Small intestine (tissue), 7 donors: ENCODE measurements around the gene METTL8. TPM values are rescaled to one million over a fixed set of nuclear protein-coding genes. Genes with fewer than 3 reads are reported as not detected.
A peak's percentile ranks its signal among the peaks of the same experiment; 100 is the strongest.

ENCODE experiments used
- DNase-seq, 2 donors: peaks; one replicate each; pipeline versions ENCODE4 v3.0.0 to v3.0.0-alpha.2; 2013
- FAIRE-seq: peaks from 2 replicates; lab custom pipeline; 2012; peaks lifted over from hg19 to GRCh38; lab: Jason Lieb, UNC
- H3K27ac ChIP-seq, 3 donors: one replicate each; pipeline ENCODE4 v1.5.1; 2013; ENCODE audit warnings: low read length in 2 of 3, mild to moderate bottlenecking in 2 of 3, control low read depth in 1 of 3, inconsistent platforms in 1 of 3, low read depth in 1 of 3, moderate library complexity in 1 of 3
- H3K27me3 ChIP-seq, 3 donors: one replicate each; pipeline ENCODE4 v1.6.1; 2013; ENCODE audit warnings: low read length in 3 of 3, inconsistent platforms in 1 of 3; ENCODE audit not compliant: control insufficient read depth in 3 of 3, insufficient read depth in 3 of 3
- H3K36me3 ChIP-seq, 3 donors: one replicate each; pipeline ENCODE4 v1.6.1; 2013; ENCODE audit warnings: low read length in 3 of 3, inconsistent platforms in 1 of 3, low read depth in 1 of 3, mild to moderate bottlenecking in 1 of 3, moderate library complexity in 1 of 3; ENCODE audit not compliant: control insufficient read depth in 3 of 3, insufficient read depth in 2 of 3
- H3K4me1 ChIP-seq, 3 donors: one replicate each; pipeline ENCODE4 v1.6.1; 2013; ENCODE audit warnings: low read length in 2 of 3, inconsistent platforms in 1 of 3, low read depth in 1 of 3, mild to moderate bottlenecking in 1 of 3, moderate library complexity in 1 of 3; ENCODE audit not compliant: control insufficient read depth in 3 of 3, insufficient read depth in 2 of 3
- H3K4me3 ChIP-seq, 3 donors: one replicate each; pipeline ENCODE4 v1.5.1; 2013; ENCODE audit warnings: low read length in 3 of 3, control low read depth in 1 of 3, inconsistent platforms in 1 of 3, low read depth in 1 of 3, mild to moderate bottlenecking in 1 of 3, moderate library complexity in 1 of 3
- H3K9me3 ChIP-seq, 2 donors: one replicate each; pipeline ENCODE4 v1.6.1; 2013; ENCODE audit warnings: low read depth in 1 of 2, low read length in 1 of 2; ENCODE audit not compliant: control insufficient read depth in 2 of 2, insufficient read depth in 1 of 2
- WGBS, 3 donors: extraction: QIAGEN DNeasy Blood & Tissue Kit; methylation state at CpG; one replicate each; pipeline ENCODE4 v1.1.7; 2013; 5-methylcytosine and 5-hydroxymethylcytosine counted together
- polyA plus RNA-seq, 4 donors: library from polyadenylated mRNA; stranded (reverse) in 3 of 4; unstranded in 1 of 4; fragments of 200-250 nt in 3 of 4; fragments of 120-200 nt in 1 of 4; gene quantifications; one replicate each; pipeline versions ENCODE4 v1.2.1 to v1.2.3, GENCODE V29; 2013
- donor health status: healthy with polysubstance abuse.
- donor health status: control.
- donor health status: control.
- donor health status: Bipolar disorder and iron deficiency.
- donor health status: healthy.

METTL8 gene
- polyA plus RNA-seq, 4 donors, result 2.2 to 14.5 (median 7.4) TPM

DNA sequence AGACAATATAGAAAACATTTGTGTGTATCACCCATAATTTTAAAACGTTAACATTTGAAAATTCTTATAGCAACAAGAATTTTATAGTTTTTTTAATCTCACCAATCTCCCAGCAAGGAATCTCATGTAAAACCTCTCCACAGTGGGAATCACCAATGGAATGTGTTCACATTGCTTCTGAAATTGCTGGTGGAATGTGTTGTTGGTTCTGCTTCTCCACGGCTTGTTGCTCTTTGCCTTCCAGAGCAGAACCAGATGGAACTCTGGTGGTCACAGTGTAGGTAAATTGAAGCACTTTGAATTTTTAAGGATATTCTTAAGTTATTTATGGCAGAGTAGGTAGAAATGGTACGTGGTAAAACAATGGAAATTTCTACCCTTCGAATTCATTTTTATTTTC is 35.4 kb upstream of the METTL8 start:
- Histone ChIP-seq H3K27me3 (no peaks in the 10 kb centered on the region), H3K36me3 (peaks cover 0 to 15% (median 9%) of the 10 kb centered on the region in 3 donors), H3K9me3 (no peaks in the 10 kb centered on the region), H3K4me1 (no peaks in the 10 kb centered on the region), H3K27ac (no peak overlapping the region), H3K4me3 (no peak overlapping the region)
- 93 to 96% (median 96%) methylated on average over 4 of the region's 4 CpGs for WGBS, 3 donors
- DNase-seq (no peak), FAIRE-seq (no peak)

DNA sequence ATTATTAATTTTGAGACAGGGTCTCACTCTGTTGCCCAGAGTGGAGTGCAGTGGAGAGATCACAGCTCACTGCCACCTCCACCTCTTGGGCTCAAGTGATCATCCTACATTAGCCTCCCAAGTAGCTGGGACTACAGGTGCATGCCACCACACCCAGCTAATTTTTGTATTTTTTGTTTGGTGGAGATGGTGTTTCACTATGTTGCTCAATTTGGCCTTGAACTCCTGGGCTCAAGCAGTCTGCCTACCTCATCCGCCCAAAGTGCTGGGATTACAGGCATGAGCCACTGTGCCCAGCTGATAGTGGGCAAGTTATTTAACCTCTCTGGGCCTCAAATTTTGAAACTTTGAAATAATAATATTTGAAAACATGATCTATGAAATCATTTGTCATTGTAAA is 26.7 kb upstream of the METTL8 start:
- Histone ChIP-seq H3K4me3 (no peak overlapping the region), H3K27ac (no peak overlapping the region), H3K9me3 (peaks cover 0 to 4% of the 10 kb centered on the region in 2 donors), H3K4me1 (no peaks in the 10 kb centered on the region), H3K27me3 (no peaks in the 10 kb centered on the region), H3K36me3 (peaks cover 0 to 11% (median 3%) of the 10 kb centered on the region in 3 donors)
- no peak for DNase-seq
- 100% methylated on average over 1 of the region's 1 CpG for WGBS, 3 donors
- FAIRE-seq, result no peak

DNA sequence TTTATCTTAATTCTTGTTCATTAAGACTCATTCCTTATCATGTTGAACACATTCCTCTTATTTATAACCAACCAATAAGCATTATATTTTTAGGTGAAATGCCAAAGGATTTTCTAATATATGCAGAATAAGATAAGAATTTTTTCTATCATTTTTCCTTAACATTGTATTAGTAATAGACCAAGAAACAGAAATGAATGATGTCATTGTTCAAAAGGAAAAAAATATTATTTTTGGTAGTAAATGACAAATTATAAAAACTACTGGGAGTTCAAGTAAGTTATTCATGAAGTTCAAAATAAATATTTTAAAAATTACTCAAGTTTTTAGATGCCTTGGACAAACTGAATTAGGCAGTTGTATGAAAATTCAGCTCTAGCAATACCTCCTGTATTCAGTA is 25.7 kb upstream of the METTL8 start:
- DNase-seq (no peak), FAIRE-seq (peak; percentile 36)
- no peaks in the 10 kb centered on the region for H3K27me3 ChIP-seq
- H3K27ac ChIP-seq, result no peak overlapping the region
- no peak overlapping the region for H3K4me3 ChIP-seq
- peaks cover 3 to 13% (median 4%) of the 10 kb centered on the region in 3 donors for H3K36me3 ChIP-seq
- no peaks in the 10 kb centered on the region for H3K4me1 ChIP-seq
- peaks cover 0 to 4% of the 10 kb centered on the region in 2 donors for H3K9me3 ChIP-seq

DNA sequence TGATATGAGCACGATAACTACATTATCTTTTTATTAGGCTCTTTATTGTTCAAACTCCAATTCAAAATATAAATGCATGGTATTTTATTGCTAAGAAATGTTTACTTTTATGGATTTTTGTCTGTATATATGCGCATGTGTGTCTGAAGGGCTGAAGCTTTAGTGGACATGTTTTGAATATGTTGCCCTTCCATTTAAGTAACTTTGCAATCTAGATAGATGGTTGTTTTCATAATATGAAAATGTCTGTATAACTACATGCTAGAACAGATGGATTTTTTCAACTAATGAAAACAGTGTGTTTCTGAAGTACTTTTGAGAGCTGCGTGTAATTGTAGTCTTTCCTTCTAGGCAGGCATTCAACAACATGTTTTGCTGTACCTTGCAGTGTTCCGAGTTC is 19.0 kb upstream of the METTL8 start:
- Histone ChIP-seq H3K4me1 (no peaks in the 10 kb centered on the region), H3K27ac (no peak overlapping the region), H3K27me3 (no peaks in the 10 kb centered on the region), H3K9me3 (no peaks in the 10 kb centered on the region), H3K36me3 (peaks cover 3 to 12% (median 5%) of the 10 kb centered on the region in 3 donors), H3K4me3 (no peak overlapping the region)
- no peak for DNase-seq
- FAIRE-seq, result no peak
- 82 to 90% (median 86%) methylated on average over 4 of the region's 4 CpGs for WGBS, 3 donors

DNA sequence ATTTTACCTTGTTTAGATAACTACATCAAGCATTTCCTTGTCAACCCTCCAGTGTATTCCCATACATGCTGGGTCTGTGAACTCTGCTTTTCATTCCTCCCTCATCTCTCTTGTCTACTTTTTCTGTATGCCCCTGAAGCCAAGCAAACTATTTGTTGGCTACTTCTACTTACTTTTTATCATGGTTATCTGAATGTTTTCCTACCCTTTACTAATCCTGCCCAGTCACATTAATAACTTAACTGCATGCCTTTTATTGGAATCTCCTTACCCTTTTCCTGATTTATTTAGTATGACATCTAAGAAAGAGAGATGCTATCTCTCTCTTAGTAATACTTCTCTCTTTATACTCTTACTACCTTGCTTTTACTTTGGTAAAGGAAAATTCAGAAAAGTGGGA is 17.3 kb upstream of the METTL8 start:
- Histone ChIP-seq H3K36me3 (peaks cover 5 to 19% (median 9%) of the 10 kb centered on the region in 3 donors), H3K27me3 (no peaks in the 10 kb centered on the region), H3K4me3 (no peak overlapping the region), H3K27ac (no peak overlapping the region), H3K9me3 (no peaks in the 10 kb centered on the region), H3K4me1 (no peaks in the 10 kb centered on the region)
- DNase-seq (no peak), FAIRE-seq (no peak)

DNA sequence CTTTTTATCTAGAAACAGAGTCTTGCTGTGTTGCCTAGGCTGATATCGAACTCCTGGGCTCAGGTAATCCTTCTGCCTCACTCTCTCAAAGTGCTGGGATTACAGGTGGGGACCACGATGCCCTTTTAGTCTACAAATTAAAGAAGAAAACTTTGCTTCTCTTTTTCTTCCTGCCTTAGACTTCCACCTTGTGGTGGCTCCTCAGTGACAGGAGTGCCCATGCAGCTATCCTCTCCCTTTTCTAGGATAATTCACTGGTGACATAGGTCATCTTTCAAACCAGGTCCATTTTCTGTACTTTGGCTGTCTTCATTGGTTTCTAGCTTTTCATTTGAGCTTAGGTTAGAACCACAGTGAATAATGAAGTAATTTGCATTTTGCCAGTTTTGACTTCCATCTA is 13.9 kb upstream of the METTL8 start:
- Histone ChIP-seq H3K9me3 (no peaks in the 10 kb centered on the region), H3K4me3 (no peak overlapping the region), H3K27me3 (no peaks in the 10 kb centered on the region), H3K36me3 (peaks cover 1 to 23% (median 9%) of the 10 kb centered on the region in 3 donors), H3K27ac (no peak overlapping the region), H3K4me1 (no peaks in the 10 kb centered on the region)
- WGBS, 3 donors, result 92 to 100% (median 95%) methylated on average over 2 of the region's 2 CpGs
- FAIRE-seq, result no peak
- DNase-seq, result peak in 1 of 2 donors; percentile 5

DNA sequence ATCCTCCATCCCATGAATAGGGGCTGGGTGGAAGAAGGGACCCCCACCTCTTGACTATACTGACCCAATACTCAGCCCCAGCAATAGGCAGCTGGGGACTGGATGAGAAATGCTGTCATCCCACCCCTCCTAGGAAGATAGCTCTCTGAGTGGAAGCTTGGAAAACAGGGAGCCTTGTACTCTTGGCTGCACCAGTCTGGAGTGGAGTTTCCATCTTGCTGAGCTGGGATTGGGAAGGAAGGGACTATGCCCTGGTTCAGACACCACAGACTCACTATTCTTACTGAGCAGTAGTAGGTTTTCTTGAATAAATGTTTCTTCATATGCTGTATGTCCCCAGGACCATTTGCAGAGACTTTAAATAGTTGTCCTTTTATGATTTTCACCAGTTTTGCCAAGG is 7.7 kb upstream of the METTL8 start:
- peaks cover 0 to 4% (median 0%) of the 10 kb centered on the region in 3 donors for H3K4me1 ChIP-seq
- no peak for FAIRE-seq
- no peaks in the 10 kb centered on the region for H3K27me3 ChIP-seq
- no peak overlapping the region for H3K27ac ChIP-seq
- no peaks in the 10 kb centered on the region for H3K9me3 ChIP-seq
- no peak for DNase-seq
- H3K36me3 ChIP-seq, result peaks cover 5 to 32% (median 8%) of the 10 kb centered on the region in 3 donors
- no peak overlapping the region for H3K4me3 ChIP-seq

DNA sequence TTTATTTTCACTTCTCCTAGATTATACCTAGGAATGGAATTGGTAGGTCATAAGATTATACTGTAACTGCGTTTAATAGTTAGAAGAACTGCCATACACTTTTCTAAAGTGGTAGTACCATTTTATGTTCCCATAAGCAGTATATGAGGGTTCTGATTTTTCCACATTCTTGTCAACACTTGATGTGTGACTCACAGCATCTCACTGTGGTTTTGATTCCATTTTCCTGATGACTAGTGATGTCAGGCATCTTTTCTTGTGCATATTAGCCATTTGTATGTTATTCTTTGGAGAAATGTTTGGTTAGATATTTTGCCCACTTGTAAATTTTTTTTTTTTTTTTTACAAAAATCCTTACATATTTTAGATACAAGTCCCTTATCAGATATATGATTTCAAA is 2.5 kb upstream of the METTL8 start:
- WGBS, 3 donors, result 93 to 100% (median 98%) methylated on average over 1 of the region's 1 CpG
- Histone ChIP-seq H3K9me3 (peaks cover 0 to under 1% of the 10 kb centered on the region in 2 donors), H3K4me3 (no peak overlapping the region), H3K4me1 (peaks cover 0 to 9% (median under 1%) of the 10 kb centered on the region in 3 donors), H3K27me3 (no peaks in the 10 kb centered on the region), H3K27ac (no peak overlapping the region), H3K36me3 (peaks cover 5 to 21% (median 5%) of the 10 kb centered on the region in 3 donors)
- FAIRE-seq (no peak), DNase-seq (no peak)
